GM12878 (cell line): ENCODE measurements around the gene RBKS. TPM values are rescaled to one million over a fixed set of nuclear protein-coding genes. Genes with fewer than 3 reads are reported as not detected.

ENCODE experiments used
- ATAC-seq: fragments of 200-7000 bp; cut with Tn5 transposase; 3 replicates; pipeline ENCODE4 v1.9.1; 2020; ENCODE audit warnings: mild to moderate bottlenecking, moderate library complexity
- BruUV-seq: library from RNA; stranded (reverse); fragments of 400-500 nt; replicated peaks from 2 replicates; lab custom pipeline; 2021; lab: Mats Ljungman, UMichigan
- CTCF ChIA-PET: fragments of 300-600 bp; sonication (Branson Sonifier 250); formaldehyde crosslinking; extraction: SDS; loops from one replicate; lab custom pipeline; 2021; ENCODE audit warnings: inconsistent platforms; lab: Yijun Ruan, JAX
- POLR2A ChIA-PET: fragments of 350-600 bp; formaldehyde crosslinking; extraction: SDS; loops from one replicate; lab custom pipeline; 2021; ENCODE audit warnings: inconsistent platforms; lab: Charles Lee
- RAD21 ChIA-PET: fragments of 300-600 bp; sonication (Branson Sonifier 250); formaldehyde crosslinking; loops from one replicate; lab custom pipeline; 2023; ENCODE audit warnings: antibody characterized with exemption; ENCODE audit not compliant: unreplicated experiment; lab: Charles Lee
- SMC1A ChIA-PET: fragments of 300-600 bp; sonication (Branson Sonifier 250); formaldehyde crosslinking; loops from one replicate; lab custom pipeline; 2023; ENCODE audit not compliant: unreplicated experiment, uncharacterized antibody; lab: Charles Lee
- DNase-seq: peaks from one replicate; pipeline ENCODE4 v3.0.0-alpha.2; 2011; ENCODE audit warnings: low read depth, low spot score
- FAIRE-seq: peaks from 3 replicates; lab custom pipeline; 2011; peaks lifted over from hg19 to GRCh38; lab: Jason Lieb, UNC
- H2AFZ ChIP-seq: 2 replicates; pipeline ENCODE4 v1.6.0; 2011; ENCODE audit warnings: low read depth, low read length, control low read depth; ENCODE audit not compliant: control insufficient read depth
- H3K27ac ChIP-seq: 2 replicates; pipeline ENCODE4 v1.5.1; 2011; ENCODE audit warnings: control low read depth; ENCODE audit not compliant: control insufficient read depth, insufficient read depth
- H3K27me3 ChIP-seq, 2 experiments: replicated peaks in 1 of 2; 2 replicates each; pipeline versions ENCODE4 v1.6.0 to v1.6.1; 2011; ENCODE audit warnings: low read length in 1 of 2; ENCODE audit not compliant: control insufficient read depth in 2 of 2, insufficient read depth in 2 of 2
- H3K36me3 ChIP-seq, 2 experiments: 2 replicates each; pipeline ENCODE4 v1.5.1; 2011; ENCODE audit warnings: low read length in 1 of 2; ENCODE audit not compliant: control insufficient read depth in 2 of 2, insufficient read depth in 2 of 2
- H3K4me1 ChIP-seq: 2 replicates; pipeline ENCODE4 v1.6.1; 2011; ENCODE audit warnings: mild to moderate bottlenecking, low read length, moderate library complexity, mixed read lengths; ENCODE audit not compliant: control insufficient read depth, insufficient read depth
- H3K4me2 ChIP-seq: 2 replicates; pipeline ENCODE4 v1.6.0; 2011; ENCODE audit warnings: control low read depth; ENCODE audit not compliant: control insufficient read depth, insufficient read depth
- H3K4me3 ChIP-seq: fragments of 200-600 bp; sonication (generic); 2 replicates; pipeline ENCODE4 v1.5.1; 2016
- H3K79me2 ChIP-seq: 2 replicates; pipeline ENCODE4 v1.6.0; 2011; ENCODE audit warnings: low read length; ENCODE audit not compliant: control insufficient read depth, insufficient read depth
- H3K9ac ChIP-seq: 2 replicates; pipeline ENCODE4 v1.8.0; 2011; ENCODE audit warnings: low read length, control low read depth, mixed read lengths; ENCODE audit not compliant: control insufficient read depth, insufficient read depth
- H3K9me3 ChIP-seq: replicated peaks from 3 replicates; pipeline ENCODE4 v1.5.1; 2011; ENCODE audit warnings: mild to moderate bottlenecking, low read length; ENCODE audit not compliant: control insufficient read depth, insufficient read depth
- H4K20me1 ChIP-seq: 2 replicates; pipeline ENCODE4 v1.6.0; 2011; ENCODE audit not compliant: control insufficient read depth, insufficient read depth
- CBX5 ChIP-seq: sonication (generic); IDR thresholded peaks from 2 replicates; pipeline ENCODE4 v1.6.1; 2016; ENCODE audit warnings: low read depth, moderate library complexity, mild to moderate bottlenecking, inconsistent platforms
- CEBPZ ChIP-seq: fragments of 150-350 bp; IDR thresholded peaks from 2 replicates; pipeline ENCODE4 v1.6.1; 2016; ENCODE audit warnings: low read depth, low read length
- EGR1 ChIP-seq, 2 experiments: IDR thresholded peaks; 1 replicate in 1 of 2; 2 replicates in 1 of 2; pipeline ENCODE4 v1.6.1; 2011 to 2012; ENCODE audit warnings: low read depth in 2 of 2, low read length in 2 of 2, borderline replicate concordance in 1 of 2, mild to moderate bottlenecking in 1 of 2, moderate library complexity in 1 of 2
- FOXM1 ChIP-seq: IDR thresholded peaks from 2 replicates; pipeline ENCODE4 v1.6.1; 2012; ENCODE audit warnings: low read depth, mild to moderate bottlenecking, inconsistent platforms, low read length, moderate library complexity
- GATAD2B ChIP-seq: fragments of 450-650 bp; conservative IDR thresholded peaks from 2 replicates; pipeline ENCODE4 v1.6.1; 2017; ENCODE audit warnings: low read depth, mild to moderate bottlenecking, moderate library complexity
- JUND ChIP-seq: IDR thresholded peaks from 2 replicates; pipeline ENCODE4 v1.6.1; 2012; ENCODE audit warnings: low read depth, mild to moderate bottlenecking, low read length, improper control_type of control experiment, moderate library complexity
- MTA3 ChIP-seq: IDR thresholded peaks from 2 replicates; pipeline ENCODE4 v1.6.1; 2012; ENCODE audit warnings: low read length, inconsistent platforms, borderline replicate concordance
- MYC ChIP-seq: IDR thresholded peaks from 2 replicates; pipeline ENCODE4 v1.6.1; 2011; ENCODE audit warnings: mild to moderate bottlenecking, low read length, moderate library complexity, inconsistent platforms; ENCODE audit not compliant: insufficient read depth, insufficient replicate concordance, insufficient read length, severe bottlenecking
- NFIC ChIP-seq: IDR thresholded peaks from 2 replicates; pipeline ENCODE4 v1.6.1; 2012; ENCODE audit warnings: low read depth, mild to moderate bottlenecking, inconsistent platforms, low read length, moderate library complexity
- RELA ChIP-seq: fragments of 450-650 bp; IDR thresholded peaks from 2 replicates; pipeline ENCODE4 v1.8.0; 2014; ENCODE audit warnings: borderline replicate concordance; ENCODE audit not compliant: partially characterized antibody
- RELB ChIP-seq: fragments of 450-650 bp; IDR thresholded peaks from 2 replicates; pipeline ENCODE4 v1.6.1; 2017; ENCODE audit warnings: low read depth, mild to moderate bottlenecking, moderate library complexity
- SMARCA5 ChIP-seq: fragments of 450-650 bp; IDR thresholded peaks from 2 replicates; pipeline ENCODE4 v1.6.1; 2017; ENCODE audit warnings: mild to moderate bottlenecking
- TAF1 ChIP-seq: IDR thresholded peaks from 2 replicates; pipeline ENCODE4 v1.6.1; 2011; ENCODE audit warnings: mild to moderate bottlenecking, low read depth, low read length, borderline replicate concordance
- WRNIP1 ChIP-seq: IDR thresholded peaks from 2 replicates; pipeline ENCODE4 v1.6.1; 2011; ENCODE audit warnings: low read depth, low read length, improper control_type of control experiment, borderline replicate concordance
- YY1 ChIP-seq: IDR thresholded peaks from 2 replicates; pipeline ENCODE4 v1.6.1; 2011; ENCODE audit warnings: low read depth, mild to moderate bottlenecking, low read length
- WGBS: methylation state at CpG from one replicate; pipeline ENCODE4 v1.1.6; 2016; ENCODE audit warnings: low lambda C conversion rate; ENCODE audit not compliant: insufficient replicate concordance, insufficient coverage; ENCODE audit errors: missing lambda C conversion rate; 5-methylcytosine and 5-hydroxymethylcytosine counted together
- in situ Hi-C: fragments of 300-500 bp; cut with MboI; formaldehyde crosslinking; loops from 9 replicates; pipeline ENCODE4 v1.14.3; 2018; ENCODE audit warnings: mixed read lengths
- intact Hi-C: fragments of 100-400 bp; cut with micrococcal nuclease; formaldehyde crosslinking; loops from one replicate; pipeline ENCODE4 v1.14.2; 2022; ENCODE audit not compliant: unreplicated experiment
- polyA plus RNA-seq, 11 experiments: library from polyadenylated mRNA; depleted of rRNA in 4 of 11; unstranded in 6 of 11; stranded (reverse) in 5 of 11; fragments of >200 nt; fragmentation: Nextera tagmentation in 4 of 11; fragmentation: Illumina TruSeq in 1 of 11; extraction: Ambion mirVana in 4 of 11; extraction: Trizol in 1 of 11; gene quantifications; 1 replicate in 1 of 11; 2 replicates in 10 of 11; pipeline versions ENCODE4 v1.2.1 to v1.2.3, GENCODE V29; 2011 to 2016; ENCODE audit warnings: inconsistent platforms in 2 of 11, missing spikeins in 2 of 11, low read depth in 1 of 11
- total RNA-seq, 4 experiments: library from RNA; depleted of rRNA in 3 of 4; stranded (reverse); fragments of >200 nt in 3 of 4; fragmentation: Illumina TruSeq in 1 of 4; extraction: Trizol in 1 of 4; gene quantifications; 2 replicates each; pipeline versions ENCODE4 v1.2.1 to v1.2.3, GENCODE V29; 2013 to 2021

RBKS gene
- total and polyA plus RNA-seq, 10 of the 15 experiments (the other 5 are each of a cell fraction or from before 2014, with no cell fraction given), result 0.39 to 1.8 (median 1.0) TPM

DNA sequence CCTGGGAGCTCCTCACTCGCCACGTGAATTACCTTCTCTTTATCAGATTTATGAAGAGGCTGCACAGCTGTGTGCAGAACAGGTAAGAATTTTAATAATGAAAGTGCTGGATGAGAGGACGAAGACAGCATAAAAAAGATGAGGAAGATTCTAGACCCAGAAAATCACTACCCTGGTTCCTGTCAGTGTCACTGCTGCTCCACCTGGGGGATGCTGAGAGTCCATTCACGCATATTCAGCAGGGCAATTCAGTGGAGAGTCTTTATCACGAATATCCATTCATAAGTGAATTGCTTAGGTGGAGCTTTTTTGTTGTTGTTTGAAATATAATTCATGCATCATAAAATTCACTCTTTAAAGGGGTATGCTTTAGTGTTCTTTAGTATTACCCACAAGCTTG lies 66.6 kb downstream of the RBKS start:
- WGBS, result 61% methylated on average over 5 of the region's 5 CpGs
- ATAC-seq (no peak), DNase-seq (no peak), FAIRE-seq (no peak)
- no peaks in the 10 kb centered on the region for H4K20me1 ChIP-seq
- no peaks in the 10 kb centered on the region for H3K79me2 ChIP-seq
- SMC1A ChIA-PET, result no interaction called here
- no peak overlapping the region for H2AFZ ChIP-seq
- no peak overlapping the region for H3K9ac ChIP-seq
- no peak for TF ChIP-seq FOXM1
- no peak for TF ChIP-seq GATAD2B
- no peak for TF ChIP-seq JUND
- no peak for TF ChIP-seq CBX5
- no peak for TF ChIP-seq EGR1 (IDR thresholded peaks at IDR 0.05; ENCODE audit: borderline replicate concordance in 1 of 2, low read depth in 2 of 2, low read length in 2 of 2)
- TF ChIP-seq SMARCA5, result no peak
- TF ChIP-seq NFIC, result no peak
- TF ChIP-seq WRNIP1, result no peak
- no peak for TF ChIP-seq CEBPZ
- TF ChIP-seq MTA3, result no peak
- no peak for TF ChIP-seq RELB
- TF ChIP-seq MYC, result no peak
- no peak for TF ChIP-seq YY1
- TF ChIP-seq TAF1, result no peak
- TF ChIP-seq RELA, result no peak
- no peak overlapping the region for H3K27ac ChIP-seq
- CTCF ChIA-PET, result no interaction called here
- in situ Hi-C loops (no loop called here), intact Hi-C loops (no loop called here)
- POLR2A ChIA-PET, result no interaction called here
- H3K9me3 ChIP-seq, result no peaks in the 10 kb centered on the region; the same call in 1 of the 3 replicates
- H3K36me3 ChIP-seq, result no peaks in the 10 kb centered on the region
- BruUV-seq, result no TSS peak
- RAD21 ChIA-PET, result no interaction called here
- H3K4me3 ChIP-seq, result no peak overlapping the region
- no peak overlapping the region for H3K4me2 ChIP-seq
- H3K4me1 ChIP-seq, result no peaks in the 10 kb centered on the region
- no peaks in the 10 kb centered on the region; a peak in 1 of 4 replicates for H3K27me3 ChIP-seq
